ENCODE data around the gene IER5. TPM values are rescaled to one million over a fixed set of nuclear protein-coding genes. Genes with fewer than 3 reads are reported as not detected.

IER5 gene
- total RNA-seq, 1 donor from 2014 or later: 48.6 TPM

- intact Hi-C loops (cut with micrococcal nuclease): no loop called here
- Mint-ChIP-seq H3K4me3 (no peak overlapping the region), H3K27me3 (no peaks in the 10 kb centered on the region), H3K4me1 (peaks cover 61% of the 10 kb centered on the region), H3K36me3 (ENCODE audit: low read depth) (no peaks in the 10 kb centered on the region), H3K9me3 (no peaks in the 10 kb centered on the region), H3K27ac (no peak overlapping the region)
- no peak for DNase-seq
Measured at GRCh38 chr1:181131255-181131941, 42.9 kb downstream of the IER5 start.

DNA sequence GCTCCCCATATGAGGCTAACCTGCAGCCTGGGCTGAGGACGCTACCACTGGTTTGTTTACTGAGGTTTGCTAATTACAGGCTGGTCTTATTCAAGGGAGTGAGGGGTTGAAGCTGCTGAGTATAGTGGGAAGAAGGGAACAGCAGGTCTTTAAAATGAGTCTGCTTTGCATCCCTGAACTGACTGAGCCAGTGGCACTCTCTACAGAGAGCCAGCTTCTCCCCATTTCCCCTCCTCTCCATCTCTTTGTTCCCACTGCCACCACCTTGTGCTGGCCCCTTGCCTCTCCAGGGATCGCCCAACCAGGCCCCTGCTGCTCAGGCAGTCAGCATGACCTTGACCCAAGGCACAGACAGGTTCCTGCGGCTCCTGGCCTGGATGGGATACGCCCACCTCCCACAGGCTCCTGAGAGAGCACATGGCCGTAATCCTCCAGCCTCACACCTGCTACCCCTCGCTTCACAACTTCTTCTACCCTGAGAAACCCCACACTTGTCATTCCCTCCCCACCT, 45.0 kb downstream of the IER5 start:
- Mint-ChIP-seq H3K9me3 (no peaks in the 10 kb centered on the region), H3K4me1 (peaks cover 61% of the 10 kb centered on the region), H3K27me3 (no peaks in the 10 kb centered on the region), H3K27ac (peak overlapping the region; percentile 50), H3K4me3 (no peak overlapping the region), H3K36me3 (ENCODE audit: low read depth) (no peaks in the 10 kb centered on the region)
- DNase-seq: no peak
- intact Hi-C loops (cut with micrococcal nuclease): no loop called here

- Mint-ChIP-seq H3K9me3 (no peaks in the 10 kb centered on the region), H3K27ac (peak overlapping the region; percentile 50), H3K27me3 (no peaks in the 10 kb centered on the region), H3K4me1 (peaks cover 62% of the 10 kb centered on the region), H3K36me3 (ENCODE audit: low read depth) (no peaks in the 10 kb centered on the region), H3K4me3 (peak overlapping the region; percentile 5)
- intact Hi-C loops (cut with micrococcal nuclease): loop anchor here (1.0 kb wide), 2 partner anchors 27 to 35 kb away; no protein-coding TSS in a partner anchor
- DNase-seq: no peak
Measured at GRCh38 chr1:181133969-181134418, 45.5 kb downstream of the IER5 start.

GRCh38 chr1:181134543-181135436, 46.3 kb downstream of the IER5 start:
- Mint-ChIP-seq H3K9me3 (no peaks in the 10 kb centered on the region), H3K4me3 (peak overlapping the region; percentile 66), H3K4me1 (peaks cover 66% of the 10 kb centered on the region), H3K27me3 (no peaks in the 10 kb centered on the region), H3K36me3 (ENCODE audit: low read depth) (no peaks in the 10 kb centered on the region), H3K27ac (peak overlapping the region; percentile 95)
- intact Hi-C loops (cut with micrococcal nuclease): loop anchor here (1.0 kb wide), 2 partner anchors 27 to 35 kb away; no protein-coding TSS in a partner anchor
- peak; percentile 79 for DNase-seq

GRCh38 chr1:181135437-181135731, 46.9 kb downstream of the IER5 start:
- intact Hi-C loops (cut with micrococcal nuclease): no loop called here
- H3K27ac Mint-ChIP-seq: peak overlapping the region; percentile 95
- peaks cover 67% of the 10 kb centered on the region for H3K4me1 Mint-ChIP-seq
- peak overlapping the region; percentile 66 for H3K4me3 Mint-ChIP-seq
- no peaks in the 10 kb centered on the region for H3K36me3 Mint-ChIP-seq (ENCODE audit: low read depth)
- DNase-seq: no peak
- H3K27me3 Mint-ChIP-seq: no peaks in the 10 kb centered on the region
- H3K9me3 Mint-ChIP-seq: no peaks in the 10 kb centered on the region

GRCh38 chr1:181135815-181136737, 47.6 kb downstream of the IER5 start:
- intact Hi-C loops (cut with micrococcal nuclease): no loop called here
- DNase-seq: no peak
- Mint-ChIP-seq H3K4me3 (peak overlapping the region; percentile 6), H3K4me1 (peaks cover 70% of the 10 kb centered on the region), H3K27ac (peak overlapping the region; percentile 95), H3K27me3 (no peaks in the 10 kb centered on the region), H3K36me3 (ENCODE audit: low read depth) (no peaks in the 10 kb centered on the region), H3K9me3 (no peaks in the 10 kb centered on the region)

DNA sequence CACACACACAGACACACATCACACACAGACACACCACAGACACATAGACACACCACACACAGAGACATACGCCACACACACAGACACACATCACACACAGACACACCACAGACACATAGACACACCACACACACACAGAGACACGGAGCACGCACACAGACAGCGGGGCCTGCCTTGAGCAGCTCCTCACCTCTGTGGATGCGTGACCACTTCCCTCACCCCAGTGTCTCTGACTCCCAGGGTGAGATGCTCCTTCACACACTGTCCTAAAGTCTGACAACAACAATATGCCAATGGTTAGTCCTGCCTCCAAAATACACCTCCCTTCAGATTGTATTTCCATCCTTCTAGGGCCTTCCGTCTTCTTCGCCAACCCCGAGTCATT, 48.2 kb downstream of the IER5 start:
- peak overlapping the region; percentile 6 for H3K4me3 Mint-ChIP-seq
- H3K27ac Mint-ChIP-seq: peak overlapping the region; percentile 46
- intact Hi-C loops (cut with micrococcal nuclease): no loop called here

DNA sequence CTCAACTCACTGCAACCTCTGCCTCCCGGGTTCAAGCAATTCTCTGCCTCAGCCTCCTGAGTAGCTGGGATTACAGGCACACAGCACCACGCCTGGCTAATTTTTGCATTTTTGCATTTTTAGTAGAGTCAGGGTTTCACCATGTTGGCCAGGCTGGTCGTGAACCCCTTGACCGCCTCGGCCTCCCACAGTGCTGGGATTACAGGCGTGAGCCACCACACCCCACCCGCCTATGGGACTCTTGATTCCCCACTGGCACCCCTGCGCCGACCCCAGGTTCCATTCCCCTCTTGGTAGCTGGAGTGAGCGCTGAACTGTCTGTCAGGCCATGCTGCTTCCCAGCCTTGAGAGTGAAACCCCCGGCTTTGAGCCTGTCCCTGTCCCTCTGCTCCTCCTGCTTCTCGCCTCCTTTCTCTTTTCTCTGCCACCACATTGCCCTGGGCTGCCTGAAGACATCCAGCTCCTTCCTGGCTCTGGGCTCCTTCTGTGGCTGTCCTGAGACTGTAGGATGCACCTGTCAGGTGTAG, 48.8 kb downstream of the IER5 start:
- Mint-ChIP-seq H3K9me3 (no peaks in the 10 kb centered on the region), H3K4me1 (peaks cover 78% of the 10 kb centered on the region), H3K4me3 (no peak overlapping the region), H3K36me3 (ENCODE audit: low read depth) (no peaks in the 10 kb centered on the region), H3K27me3 (no peaks in the 10 kb centered on the region), H3K27ac (peak overlapping the region; percentile 43)
- no peak for DNase-seq
- intact Hi-C loops (cut with micrococcal nuclease): no loop called here

More for the DNA sequence above, 48.2 kb downstream of the IER5 start:
- H3K4me1 Mint-ChIP-seq: peaks cover 73% of the 10 kb centered on the region
- DNase-seq: no peak
- H3K36me3 Mint-ChIP-seq (ENCODE audit: low read depth): no peaks in the 10 kb centered on the region
- no peaks in the 10 kb centered on the region for H3K27me3 Mint-ChIP-seq
- H3K9me3 Mint-ChIP-seq: no peaks in the 10 kb centered on the region

GRCh38 chr1:181139631-181140061, 51.1 kb downstream of the IER5 start:
- Mint-ChIP-seq H3K27ac (peak overlapping the region; percentile 90), H3K9me3 (no peaks in the 10 kb centered on the region), H3K4me3 (no peak overlapping the region), H3K36me3 (ENCODE audit: low read depth) (no peaks in the 10 kb centered on the region), H3K4me1 (peaks cover 81% of the 10 kb centered on the region), H3K27me3 (peaks cover 13% of the 10 kb centered on the region)
- DNase-seq: no peak
- intact Hi-C loops (cut with micrococcal nuclease): loop anchor here (2.0 to 5.0 kb wide), 3 partner anchors 41 to 637 kb away; partner anchors contain the start of gene ACBD6

DNA sequence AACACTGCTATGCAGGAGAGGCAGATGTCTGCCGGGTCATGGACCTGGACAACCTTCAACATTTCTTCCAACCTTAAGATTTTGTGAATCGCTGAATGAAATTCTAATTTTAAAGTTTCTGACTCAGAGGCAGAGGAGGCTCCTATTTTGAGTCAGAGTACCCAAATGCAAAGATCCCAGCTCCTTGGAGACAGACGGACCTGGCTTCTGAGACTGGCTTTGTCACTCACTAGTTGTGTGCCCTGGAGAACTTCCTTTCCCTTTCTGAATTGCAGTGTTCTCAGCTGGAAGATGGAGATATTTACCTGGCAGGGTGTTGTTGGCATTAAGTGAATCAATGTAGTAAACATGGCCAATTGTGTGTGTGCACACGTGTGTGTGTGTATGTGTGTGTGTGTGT, 51.9 kb downstream of the IER5 start:
- Mint-ChIP-seq H3K27ac (peak overlapping the region; percentile 90), H3K4me3 (peak overlapping the region; percentile 70), H3K27me3 (peaks cover 16% of the 10 kb centered on the region), H3K36me3 (ENCODE audit: low read depth) (peaks cover 2% of the 10 kb centered on the region), H3K9me3 (no peaks in the 10 kb centered on the region), H3K4me1 (peaks cover 73% of the 10 kb centered on the region)
- no peak for DNase-seq
- intact Hi-C loops (cut with micrococcal nuclease): loop anchor here (2.0 to 5.0 kb wide), 3 partner anchors 42 to 638 kb away; partner anchors contain the start of gene ACBD6

DNA sequence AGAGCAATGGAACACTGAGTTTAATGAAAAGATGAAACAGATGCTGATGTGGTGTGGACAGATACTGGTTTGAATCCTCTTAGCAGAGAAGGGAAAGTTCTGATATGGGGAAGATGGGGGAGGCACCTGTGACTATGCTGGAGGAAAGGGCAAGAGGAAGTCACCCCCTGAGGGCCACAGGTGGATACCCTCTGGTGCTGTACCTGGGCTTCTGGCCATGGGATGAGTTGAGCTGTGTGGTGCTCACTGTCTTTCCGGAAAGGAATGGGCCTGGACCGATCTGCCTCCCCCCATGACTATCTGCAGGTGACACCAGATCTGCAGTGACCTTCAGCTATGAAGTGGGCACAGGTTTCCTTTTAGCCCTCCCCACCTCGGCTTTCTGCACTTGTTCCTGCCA, 52.4 kb downstream of the IER5 start:
- H3K4me3 Mint-ChIP-seq: peak overlapping the region; percentile 70
- intact Hi-C loops (cut with micrococcal nuclease): loop anchor here (1.0 to 5.0 kb wide), 6 partner anchors 37 to 639 kb away; partner anchors contain the start of gene ACBD6
- H3K27me3 Mint-ChIP-seq: peaks cover 16% of the 10 kb centered on the region
- H3K4me1 Mint-ChIP-seq: peaks cover 70% of the 10 kb centered on the region
- H3K9me3 Mint-ChIP-seq: peaks cover under 1% of the 10 kb centered on the region
- DNase-seq: no peak
- H3K36me3 Mint-ChIP-seq (ENCODE audit: low read depth): peaks cover 2% of the 10 kb centered on the region
- H3K27ac Mint-ChIP-seq: peak overlapping the region; percentile 90

GRCh38 chr1:181141431-181141910, 53.0 kb downstream of the IER5 start:
- H3K27me3 Mint-ChIP-seq: peaks cover 16% of the 10 kb centered on the region
- H3K27ac Mint-ChIP-seq: peak overlapping the region; percentile 90
- H3K36me3 Mint-ChIP-seq (ENCODE audit: low read depth): peaks cover 4% of the 10 kb centered on the region
- peaks cover 68% of the 10 kb centered on the region for H3K4me1 Mint-ChIP-seq
- peak; percentile 87 for DNase-seq
- peaks cover 6% of the 10 kb centered on the region for H3K9me3 Mint-ChIP-seq
- peak overlapping the region; percentile 70 for H3K4me3 Mint-ChIP-seq
- intact Hi-C loops (cut with micrococcal nuclease): loop anchor here (1.0 to 5.0 kb wide), 6 partner anchors 37 to 639 kb away; partner anchors contain the start of gene ACBD6

Data from activated CD4-positive, alpha-beta T cell treated with anti-CD3 and anti-CD28 coated beads, Interleukin-2, amount 10 ng/mL, durations not matched to agents 24 days and 14 days (primary cell).